Fibroblast of lung (primary cell): Measurements from ENCODE around the gene TMSB4X.

Source experiments
- CTCF ChIP-seq, 2 donors: IDR thresholded peaks in 1 of 2; conservative IDR thresholded peaks in 1 of 2; 1 replicate in 1 of 2; 2 replicates in 1 of 2; pipeline ENCODE4 v1.5.1; 2011 to 2012; ENCODE audit warnings: low read length in 2 of 2, control low read depth in 1 of 2, inconsistent platforms in 1 of 2, low read depth in 1 of 2, mild to moderate bottlenecking in 1 of 2
- EZH2 ChIP-seq: IDR thresholded peaks from 2 replicates; pipeline ENCODE4 v1.5.1; 2012; ENCODE audit warnings: low read length, control low read depth, mild to moderate bottlenecking; ENCODE audit errors: missing control alignments

GRCh38 chrX:13023567-13023966 lies 48.7 kb downstream of the TMSB4X start:
- TF ChIP-seq CTCF (conservative IDR thresholded peaks at IDR 0.05 in 1 of 2, IDR thresholded peaks at IDR 0.05 in 1 of 2; ENCODE audit: low read depth in 1 of 2, low read length in 2 of 2) (no peak), EZH2 (no peak)
